OCI-LY7 (cell line): ENCODE data around the gene PLEKHG7.

Source experiments
- EZH2phosphoT487 ChIP-seq: fragments of 200-600 bp; sonication (generic); IDR thresholded peaks from 2 replicates; pipeline ENCODE4 v1.6.1; 2018; ENCODE audit warnings: low read depth, borderline replicate concordance, mild to moderate bottlenecking, mixed run types, antibody characterized with exemption, low read length, moderate library complexity, mixed read lengths
- TF ChIP-seq, protein P1 (sequence below): fragments of 200-600 bp; sonication (generic); conservative IDR thresholded peaks from 2 replicates; pipeline ENCODE4 v1.5.1; 2014; ENCODE audit warnings: mild to moderate bottlenecking, antibody characterized with exemption, low read length, moderate library complexity, mixed read lengths

DNA sequence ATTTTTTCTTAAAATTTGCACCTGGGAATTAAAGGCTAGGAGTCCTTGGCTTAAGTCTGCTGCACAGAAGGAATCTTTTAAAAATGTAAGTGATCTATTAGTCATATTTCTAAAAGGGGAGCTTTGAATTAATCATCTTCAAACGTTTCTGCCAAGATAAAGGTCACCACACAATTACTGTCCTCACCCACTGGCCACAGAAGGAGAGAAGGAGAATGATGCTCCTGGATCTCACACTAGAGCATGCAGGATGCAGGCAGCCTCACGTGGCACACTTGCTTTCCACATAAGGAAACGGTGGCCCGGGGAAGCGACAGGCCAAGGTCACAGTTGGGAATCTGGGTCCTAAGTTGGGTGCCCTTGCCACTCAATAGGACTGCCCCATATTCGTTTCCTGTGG, 16.9 kb downstream of the PLEKHG7 start:
- TF ChIP-seq, protein P1, sequence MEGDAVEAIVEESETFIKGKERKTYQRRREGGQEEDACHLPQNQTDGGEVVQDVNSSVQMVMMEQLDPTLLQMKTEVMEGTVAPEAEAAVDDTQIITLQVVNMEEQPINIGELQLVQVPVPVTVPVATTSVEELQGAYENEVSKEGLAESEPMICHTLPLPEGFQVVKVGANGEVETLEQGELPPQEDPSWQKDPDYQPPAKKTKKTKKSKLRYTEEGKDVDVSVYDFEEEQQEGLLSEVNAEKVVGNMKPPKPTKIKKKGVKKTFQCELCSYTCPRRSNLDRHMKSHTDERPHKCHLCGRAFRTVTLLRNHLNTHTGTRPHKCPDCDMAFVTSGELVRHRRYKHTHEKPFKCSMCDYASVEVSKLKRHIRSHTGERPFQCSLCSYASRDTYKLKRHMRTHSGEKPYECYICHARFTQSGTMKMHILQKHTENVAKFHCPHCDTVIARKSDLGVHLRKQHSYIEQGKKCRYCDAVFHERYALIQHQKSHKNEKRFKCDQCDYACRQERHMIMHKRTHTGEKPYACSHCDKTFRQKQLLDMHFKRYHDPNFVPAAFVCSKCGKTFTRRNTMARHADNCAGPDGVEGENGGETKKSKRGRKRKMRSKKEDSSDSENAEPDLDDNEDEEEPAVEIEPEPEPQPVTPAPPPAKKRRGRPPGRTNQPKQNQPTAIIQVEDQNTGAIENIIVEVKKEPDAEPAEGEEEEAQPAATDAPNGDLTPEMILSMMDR, result no peak
- TF ChIP-seq EZH2phosphoT487, result no peak
